NCI-H82 treated with DMSO at 0.1 percent for 48 hours (cell line): ENCODE results near the gene SLTM.
"Not testable (repeated sequence)": the region's sequence is repeated elsewhere in the genome, so short reads cannot be mapped to it uniquely, and the experiment has no call there.

ENCODE experiments used
- DNase-seq: peaks from one replicate; lab custom pipeline; 2025; ENCODE audit not compliant: unreplicated experiment; lab: John Stamatoyannopoulos, UW

Gene SLTM

GRCh38 chr15:58877999-58878825 lies 55.3 kb downstream of the SLTM start:
- DNase-seq, result peak; percentile 70

- DNase-seq, result no peak
Measured at GRCh38 chr15:58876306-58877106, 57.0 kb downstream of the SLTM start.

GRCh38 chr15:58875343-58875742 lies 58.1 kb downstream of the SLTM start:
- no peak for DNase-seq

GRCh38 chr15:58873267-58873666 lies 60.2 kb downstream of the SLTM start:
- no peak for DNase-seq

- DNase-seq, result no peak
Measured at GRCh38 chr15:58870451-58870850, 63.0 kb downstream of the SLTM start.

GRCh38 chr15:58867926-58868325 lies 65.6 kb downstream of the SLTM start:
- DNase-seq, result no peak

- no peak for DNase-seq
Measured at GRCh38 chr15:58865425-58865880, 68.0 kb downstream of the SLTM start.

- DNase-seq, result no peak
Measured at GRCh38 chr15:58864602-58865424, 68.7 kb downstream of the SLTM start.

GRCh38 chr15:58862326-58862725 lies 71.2 kb downstream of the SLTM start:
- no peak for DNase-seq

GRCh38 chr15:58856621-58857020 lies 76.9 kb downstream of the SLTM start:
- not testable (repeated sequence) for DNase-seq

- no peak for DNase-seq
Measured at GRCh38 chr15:58856086-58856485, 77.4 kb downstream of the SLTM start.

GRCh38 chr15:58854593-58854992 lies 78.9 kb downstream of the SLTM start:
- DNase-seq, result no peak

- peak; percentile 9 for DNase-seq
Measured at GRCh38 chr15:58852347-58852746, 81.1 kb downstream of the SLTM start.

GRCh38 chr15:58851205-58851604 lies 82.3 kb downstream of the SLTM start:
- not testable (repeated sequence) for DNase-seq

GRCh38 chr15:58842713-58843396 lies 90.6 kb downstream of the SLTM start:
- no peak for DNase-seq

GRCh38 chr15:58840048-58840447 lies 93.4 kb downstream of the SLTM start:
- DNase-seq, result no peak

GRCh38 chr15:58839485-58839884 lies 94.0 kb downstream of the SLTM start:
- DNase-seq, result no peak

- DNase-seq, result peak; percentile 24
Measured at GRCh38 chr15:58833681-58834426, 99.6 kb downstream of the SLTM start.

- DNase-seq, result no peak
Measured at GRCh38 chr15:58830556-58830955, 102.9 kb downstream of the SLTM start.
